Spleen (tissue), 11 donors: ENCODE measurements around the gene FCHO1. TPM values are rescaled to one million over a fixed set of nuclear protein-coding genes. Genes with fewer than 3 reads are reported as not detected.

ENCODE experiments used
- DNase-seq: peaks from one replicate; pipeline ENCODE4 v3.0.0-alpha.2; 2020
- H3K27ac ChIP-seq, 8 donors: fragments of 200-600 bp; sonication (generic) in 7 of 8; 1 replicate in 4 of 8; 2 replicates in 4 of 8; pipeline versions ENCODE4 v1.5.0 to v1.8.0; 2016 to 2021; ENCODE audit warnings: inconsistent platforms in 4 of 8, mild to moderate bottlenecking in 4 of 8, moderate library complexity in 1 of 8
- H3K27me3 ChIP-seq, 7 donors: fragments of 200-600 bp; sonication (generic) in 6 of 7; replicated peaks in 1 of 7; 1 replicate in 4 of 7; 2 replicates in 3 of 7; pipeline versions ENCODE4 v1.5.0 to v1.8.0; 2016 to 2021; ENCODE audit warnings: inconsistent platforms in 3 of 7, mild to moderate bottlenecking in 1 of 7
- H3K36me3 ChIP-seq, 6 donors: fragments of 200-600 bp; sonication (generic) in 5 of 6; 1 replicate in 4 of 6; 2 replicates in 2 of 6; pipeline versions ENCODE4 v1.5.0 to v1.8.0; 2016 to 2021; ENCODE audit warnings: inconsistent platforms in 2 of 6
- H3K4me1 ChIP-seq, 6 donors: fragments of 200-600 bp; sonication (generic) in 5 of 6; 1 replicate in 3 of 6; 2 replicates in 3 of 6; pipeline versions ENCODE4 v1.5.0 to v1.8.0; 2016 to 2021; ENCODE audit warnings: inconsistent platforms in 3 of 6
- H3K4me3 ChIP-seq, 8 donors: fragments of 200-600 bp; sonication (generic) in 7 of 8; 1 replicate in 4 of 8; 2 replicates in 4 of 8; pipeline versions ENCODE4 v1.5.0 to v1.8.0; 2016 to 2021; ENCODE audit warnings: inconsistent platforms in 4 of 8, mild to moderate bottlenecking in 4 of 8, moderate library complexity in 2 of 8
- H3K9me3 ChIP-seq, 8 donors: fragments of 200-600 bp; sonication (generic) in 7 of 8; 1 replicate in 4 of 8; 2 replicates in 4 of 8; pipeline versions ENCODE4 v1.5.0 to v1.8.0; 2016 to 2021; ENCODE audit warnings: inconsistent platforms in 4 of 8
- CTCF ChIP-seq, 11 experiments: fragments of 200-600 bp in 7 of 11; fragments of 450-650 bp in 4 of 11; sonication (generic) in 4 of 11; IDR thresholded peaks in 8 of 11; conservative IDR thresholded peaks in 3 of 11; 1 replicate in 7 of 11; 2 replicates in 4 of 11; pipeline versions ENCODE4 v1.4.0 to v1.8.0; 2016 to 2021; ENCODE audit warnings: antibody characterized with exemption in 11 of 11, inconsistent platforms in 4 of 11, mild to moderate bottlenecking in 1 of 11
- POLR2A ChIP-seq, 3 donors: fragments of 450-650 bp; IDR thresholded peaks; one replicate each; pipeline ENCODE4 v1.5.1; 2017; ENCODE audit warnings: antibody characterized with exemption in 3 of 3, mild to moderate bottlenecking in 1 of 3
- POLR2AphosphoS5 ChIP-seq, 3 donors: sonication (generic); formaldehyde crosslinking; IDR thresholded peaks; one replicate each; pipeline ENCODE4 v1.5.1; 2017; ENCODE audit warnings: antibody characterized with exemption in 3 of 3
- WGBS, 5 donors: extraction: QIAGEN DNeasy Blood & Tissue Kit in 3 of 5; methylation state at CpG; one replicate each; pipeline versions ENCODE4 v1.1.5 to v1.1.7; 2013 to 2018; 5-methylcytosine and 5-hydroxymethylcytosine counted together
- intact Hi-C: fragments of 100-400 bp; cut with DNase I; formaldehyde crosslinking; loops from one replicate; pipeline ENCODE4 v1.15.0; 2023; ENCODE audit warnings: low total_unique reads
- polyA plus RNA-seq, 3 donors: library from polyadenylated mRNA; stranded (reverse); fragments of 200-250 nt; gene quantifications; one replicate each; pipeline ENCODE4 v1.2.1, GENCODE V29; 2013
- total RNA-seq, 7 donors: library from RNA; depleted of rRNA in 3 of 7; stranded (reverse); fragments of >200 nt in 3 of 7; fragmentation: NEBNext Ultra II Directional in 4 of 7; extraction: Animal tissue kit (Norgen Biotek cat#: 25700) in 4 of 7; gene quantifications; one replicate each; pipeline versions ENCODE4 v1.1.0 to v1.2.1, GENCODE V29; 2016 to 2021
- donor health status: healthy with polysubstance abuse.
- donor health status: DM: no; HTN: no; CAD: no; lungs with moderate emphysema.
- donor health status: DM: no; HTN: no; CAD: no.
- donor health status: Bipolar disorder and iron deficiency.
- donor health status: healthy.
- donor health status: DM: no; HTN: no; CAD: no.
- donor health status: DM: yes; HTN: yes; CAD: no.

The FCHO1 gene
- total and polyA plus RNA-seq, 10 donors = 11.3 to 48.3 (median 25.2) TPM

GRCh38 chr19:17726964-17727773, 24.1 kb upstream of the FCHO1 start:
- DNase-seq = no peak
- Histone ChIP-seq H3K27me3 (no peaks in the 10 kb centered on the region), H3K27ac (no peak overlapping the region), H3K36me3 (peaks cover 0 to 100% (median 79%) of the 10 kb centered on the region in 6 donors), H3K4me3 (no peak overlapping the region), H3K9me3 (no peaks in the 10 kb centered on the region), H3K4me1 (peaks cover 2 to 68% (median 20%) of the 10 kb centered on the region in 6 donors)
- intact Hi-C loops = no loop called here
- WGBS, 5 donors = 91 to 94% (median 94%) methylated on average over 30 to 62 of the region's 62 CpGs
- TF ChIP-seq POLR2A (IDR thresholded peaks at IDR 0.05) = no peak
- no peak for TF ChIP-seq CTCF (IDR thresholded peaks at IDR 0.05 in 8 of 11, conservative IDR thresholded peaks at IDR 0.05 in 3 of 11)
- TF ChIP-seq POLR2AphosphoS5 (IDR thresholded peaks at IDR 0.05) = peak in 1 of 3 donors; percentile 42

GRCh38 chr19:17727843-17728242, 23.4 kb upstream of the FCHO1 start:
- 89 to 96% (median 95%) methylated on average over 19 of the region's 19 CpGs for WGBS, 5 donors
- Histone ChIP-seq H3K36me3 (peaks cover 0 to 100% (median 86%) of the 10 kb centered on the region in 6 donors), H3K4me3 (no peak overlapping the region), H3K27me3 (no peaks in the 10 kb centered on the region), H3K4me1 (peaks cover 0 to 68% (median 16%) of the 10 kb centered on the region in 6 donors), H3K9me3 (no peaks in the 10 kb centered on the region), H3K27ac (no peak overlapping the region)
- TF ChIP-seq POLR2AphosphoS5 (IDR thresholded peaks at IDR 0.05) = peak in 1 of 3 donors; percentile 1
- TF ChIP-seq POLR2A (IDR thresholded peaks at IDR 0.05) = no peak
- TF ChIP-seq CTCF (IDR thresholded peaks at IDR 0.05 in 8 of 11, conservative IDR thresholded peaks at IDR 0.05 in 3 of 11) = no peak
- no peak for DNase-seq
- intact Hi-C loops = no loop called here

GRCh38 chr19:17733127-17733526, 18.1 kb upstream of the FCHO1 start:
- Histone ChIP-seq H3K27ac (no peak overlapping the region), H3K4me1 (peaks cover 0 to 52% (median 12%) of the 10 kb centered on the region in 6 donors), H3K9me3 (no peaks in the 10 kb centered on the region), H3K4me3 (no peak overlapping the region), H3K27me3 (no peaks in the 10 kb centered on the region), H3K36me3 (peaks cover 0 to 100% (median 72%) of the 10 kb centered on the region in 6 donors)
- DNase-seq = no peak
- intact Hi-C loops = no loop called here
- WGBS, 5 donors = 95 to 99% (median 97%) methylated on average over 13 to 22 of the region's 22 CpGs
- TF ChIP-seq CTCF (IDR thresholded peaks at IDR 0.05 in 8 of 11, conservative IDR thresholded peaks at IDR 0.05 in 3 of 11) = no peak
- no peak for TF ChIP-seq POLR2A (IDR thresholded peaks at IDR 0.05)
- TF ChIP-seq POLR2AphosphoS5 (IDR thresholded peaks at IDR 0.05) = no peak

- H3K9me3 ChIP-seq = no peaks in the 10 kb centered on the region
- intact Hi-C loops = no loop called here
- TF ChIP-seq POLR2A (IDR thresholded peaks at IDR 0.05) (no peak), CTCF (IDR thresholded peaks at IDR 0.05 in 8 of 11, conservative IDR thresholded peaks at IDR 0.05 in 3 of 11) (no peak), POLR2AphosphoS5 (IDR thresholded peaks at IDR 0.05) (no peak)
- H3K4me3 ChIP-seq = no peak overlapping the region
- H3K4me1 ChIP-seq = peaks cover 0 to 52% (median 17%) of the 10 kb centered on the region in 6 donors
- no peak for DNase-seq
- 93 to 97% (median 96%) methylated on average over 12 to 16 of the region's 16 CpGs for WGBS, 5 donors
- no peaks in the 10 kb centered on the region for H3K27me3 ChIP-seq
- no peak overlapping the region for H3K27ac ChIP-seq
- H3K36me3 ChIP-seq = peaks cover 0 to 96% (median 61%) of the 10 kb centered on the region in 6 donors
Observed at GRCh38 chr19:17734146-17734545, 17.1 kb upstream of the FCHO1 start.
